ENCODE measurements around the gene HS6ST2. TPM values are rescaled to one million over a fixed set of nuclear protein-coding genes. Genes with fewer than 3 reads are reported as not detected.

Gene HS6ST2
- total and polyA plus RNA-seq, 11 donors, result 0.05 to 0.54 (median 0.17) TPM; not detected in 3

GRCh38 chrX:132999209-132999608, 40.8 kb upstream of the HS6ST2 start:
- ATAC-seq (no peak), DNase-seq (no peak)
- no peak overlapping the region for H3K27ac ChIP-seq
- peaks cover 0 to 24% (median 0%) of the 10 kb centered on the region in 9 donors for H3K27me3 ChIP-seq
- no peak overlapping the region for H3K4me3 ChIP-seq
- intact Hi-C loops (cut with DNase I), result no loop called here
- no peaks in the 10 kb centered on the region for H3K9me3 ChIP-seq
- TF ChIP-seq POLR2A (IDR thresholded peaks at IDR 0.05) (no peak), CTCF (IDR thresholded peaks at IDR 0.05) (no peak)
- H3K4me1 ChIP-seq, result no peaks in the 10 kb centered on the region
- no peaks in the 10 kb centered on the region for H3K36me3 ChIP-seq
- WGBS, 4 donors, result 76 to 89% (median 84%) methylated on average over 1 of the region's 1 CpG

- intact Hi-C loops (cut with DNase I), result no loop called here
- no peak for ATAC-seq
- no peaks in the 10 kb centered on the region for H3K4me1 ChIP-seq
- TF ChIP-seq CTCF (IDR thresholded peaks at IDR 0.05), result no peak
- TF ChIP-seq POLR2A (IDR thresholded peaks at IDR 0.05), result no peak
- no peaks in the 10 kb centered on the region for H3K36me3 ChIP-seq
- DNase-seq, result no peak
- H3K27me3 ChIP-seq, result peaks cover 0 to 46% (median 0%) of the 10 kb centered on the region in 9 donors
- H3K9me3 ChIP-seq, result no peaks in the 10 kb centered on the region
- no peak overlapping the region for H3K27ac ChIP-seq
- H3K4me3 ChIP-seq, result no peak overlapping the region
- 64 to 88% (median 80%) methylated on average over 2 of the region's 2 CpGs for WGBS, 4 donors
Observed at GRCh38 chrX:132990835-132991234, 32.4 kb upstream of the HS6ST2 start.

GRCh38 chrX:132986556-132986955, 28.1 kb upstream of the HS6ST2 start:
- no peak for DNase-seq
- Histone ChIP-seq H3K27me3 (peaks cover 0 to 38% (median 0%) of the 10 kb centered on the region in 9 donors), H3K27ac (no peak overlapping the region), H3K4me3 (no peak overlapping the region), H3K9me3 (no peaks in the 10 kb centered on the region), H3K36me3 (no peaks in the 10 kb centered on the region), H3K4me1 (no peaks in the 10 kb centered on the region)
- intact Hi-C loops (cut with DNase I), result no loop called here
- ATAC-seq, result no peak
- TF ChIP-seq CTCF (IDR thresholded peaks at IDR 0.05) (no peak), POLR2A (IDR thresholded peaks at IDR 0.05) (no peak)

GRCh38 chrX:132984058-132984650, 25.7 kb upstream of the HS6ST2 start:
- no peak for ATAC-seq
- 64 to 76% (median 71%) methylated on average over 7 of the region's 7 CpGs for WGBS, 4 donors
- Histone ChIP-seq H3K36me3 (no peaks in the 10 kb centered on the region), H3K4me1 (no peaks in the 10 kb centered on the region), H3K27ac (no peak overlapping the region), H3K27me3 (peaks cover 0 to 23% (median 0%) of the 10 kb centered on the region in 9 donors), H3K4me3 (no peak overlapping the region), H3K9me3 (no peaks in the 10 kb centered on the region)
- intact Hi-C loops (cut with DNase I), result no loop called here
- no peak for DNase-seq
- TF ChIP-seq CTCF (IDR thresholded peaks at IDR 0.05) (no peak), POLR2A (IDR thresholded peaks at IDR 0.05) (no peak)
